Endothelial cell of umbilical vein (primary cell): Measurements from ENCODE around the gene MARK1. TPM values are rescaled to one million over a fixed set of nuclear protein-coding genes. Genes with fewer than 3 reads are reported as not detected.

Experiments
- BruUV-seq: library from RNA; stranded (reverse); fragments of 400-500 nt; replicated peaks from 2 replicates; lab custom pipeline; 2021; lab: Mats Ljungman, UMichigan
- CTCF ChIA-PET: fragments of 300-600, 350-600 bp; sonication (Branson Sonifier 250); formaldehyde crosslinking; loops from one replicate; lab custom pipeline; 2021; ENCODE audit warnings: antibody characterized with exemption, inconsistent platforms; lab: Charles Lee
- POLR2A ChIA-PET: fragments of 300-600, 350-600 bp; sonication (Branson Sonifier 250); formaldehyde crosslinking; loops from one replicate; lab custom pipeline; 2021; ENCODE audit warnings: antibody characterized with exemption, inconsistent platforms; lab: Charles Lee
- DNase-seq: peaks from one replicate; pipeline ENCODE4 v3.0.0-alpha.2; 2011; ENCODE audit warnings: low read depth, low spot score
- FAIRE-seq: peaks from 2 replicates; lab custom pipeline; 2011; peaks lifted over from hg19 to GRCh38; lab: Jason Lieb, UNC
- H2AFZ ChIP-seq: 2 replicates; pipeline ENCODE4 v1.6.0; 2012; ENCODE audit warnings: low read depth, low read length, control low read depth, inconsistent platforms
- H3K27ac ChIP-seq: 2 replicates; pipeline ENCODE4 v1.5.1; 2011; ENCODE audit warnings: low read depth, mild to moderate bottlenecking, control low read depth, low read length, moderate library complexity; ENCODE audit not compliant: insufficient read depth
- H3K27me3 ChIP-seq, 2 experiments: 2 replicates each; pipeline versions ENCODE4 v1.6.0 to v1.6.1; 2011; ENCODE audit warnings: low read length in 2 of 2, mixed read lengths in 1 of 2; ENCODE audit not compliant: control insufficient read depth in 2 of 2, insufficient read depth in 2 of 2
- H3K36me3 ChIP-seq, 2 experiments: 2 replicates in 1 of 2; 3 replicates in 1 of 2; pipeline ENCODE4 v1.5.1; 2011; ENCODE audit warnings: low read length in 2 of 2, mild to moderate bottlenecking in 1 of 2, moderate library complexity in 1 of 2; ENCODE audit not compliant: control insufficient read depth in 2 of 2, insufficient read depth in 2 of 2; ENCODE audit errors: extremely low read depth in 1 of 2
- H3K4me1 ChIP-seq: 3 replicates; pipeline ENCODE4 v1.5.1; 2011; ENCODE audit warnings: mild to moderate bottlenecking, low read length; ENCODE audit not compliant: control insufficient read depth, insufficient read depth; ENCODE audit errors: extremely low read depth
- H3K4me2 ChIP-seq: 2 replicates; pipeline ENCODE4 v1.6.1; 2011; ENCODE audit warnings: low read length, control low read depth, mixed read lengths; ENCODE audit not compliant: insufficient read depth
- H3K4me3 ChIP-seq, 3 experiments: fragments of 200-600 bp in 1 of 3; sonication (generic), shearing (Covaris generic) in 1 of 3; replicated peaks in 1 of 3; 2 replicates each; pipeline ENCODE4 v1.5.1; 2011 to 2016; ENCODE audit warnings: control low read depth in 3 of 3, low read length in 3 of 3, mild to moderate bottlenecking in 2 of 3, inconsistent platforms in 1 of 3, low read depth in 1 of 3, moderate library complexity in 1 of 3; ENCODE audit not compliant: insufficient read depth in 1 of 3
- H3K79me2 ChIP-seq: 2 replicates; pipeline ENCODE4 v1.6.0; 2012; ENCODE audit warnings: low read length, inconsistent platforms; ENCODE audit not compliant: control insufficient read depth, insufficient read depth
- H3K9ac ChIP-seq: replicated peaks from 2 replicates; pipeline ENCODE3; 2011; ENCODE audit warnings: low read length, control low read depth; ENCODE audit not compliant: insufficient read depth; ENCODE audit errors: extremely low read depth
- H3K9me1 ChIP-seq: replicated peaks from 3 replicates; pipeline ENCODE4 v1.6.0; 2011; ENCODE audit warnings: mild to moderate bottlenecking, low read length; ENCODE audit not compliant: control insufficient read depth, insufficient read depth; ENCODE audit errors: extremely low read depth
- H3K9me3 ChIP-seq: replicated peaks from 2 replicates; pipeline ENCODE4 v1.5.1; 2012; ENCODE audit warnings: low read length, inconsistent platforms; ENCODE audit not compliant: control insufficient read depth, insufficient read depth
- H4K20me1 ChIP-seq: replicated peaks from 2 replicates; pipeline ENCODE3; 2011; ENCODE audit warnings: mild to moderate bottlenecking, low read length; ENCODE audit not compliant: control insufficient read depth, insufficient read depth; ENCODE audit errors: extremely low read depth
- CTCF ChIP-seq, 2 donors: IDR thresholded peaks; 1 replicate in 1 of 2; 2 replicates in 1 of 2; pipeline ENCODE4 v1.5.1; 2011; ENCODE audit warnings: low read length in 2 of 2, mild to moderate bottlenecking in 2 of 2, moderate library complexity in 2 of 2, control low read depth in 1 of 2, inconsistent platforms in 1 of 2, low read depth in 1 of 2; ENCODE audit not compliant: insufficient read depth in 1 of 2; ENCODE audit errors: extremely low read depth in 1 of 2
- EZH2 ChIP-seq: IDR thresholded peaks from 2 replicates; pipeline ENCODE4 v1.6.1; 2012; ENCODE audit warnings: borderline replicate concordance, low read depth, mild to moderate bottlenecking, moderate library complexity, low read length, inconsistent platforms; ENCODE audit not compliant: severe bottlenecking
- FOS ChIP-seq: IDR thresholded peaks from 2 replicates; pipeline ENCODE4 v1.6.1; 2011; ENCODE audit warnings: mild to moderate bottlenecking, low read length, moderate library complexity, borderline replicate concordance; ENCODE audit not compliant: insufficient read depth
- GATA2 ChIP-seq: IDR thresholded peaks from 2 replicates; pipeline ENCODE4 v1.7.0; 2011; ENCODE audit warnings: low read depth, mild to moderate bottlenecking, moderate library complexity, mixed read lengths, low read length; ENCODE audit not compliant: insufficient read length, insufficient read depth
- JUN ChIP-seq: IDR thresholded peaks from 2 replicates; pipeline ENCODE4 v1.6.1; 2011; ENCODE audit warnings: borderline replicate concordance, low read depth; ENCODE audit not compliant: insufficient read length, insufficient read depth
- MAX ChIP-seq: IDR thresholded peaks from 2 replicates; pipeline ENCODE4 v1.6.1; 2011; ENCODE audit not compliant: insufficient read depth, insufficient read length
- MYC ChIP-seq: IDR thresholded peaks from one replicate; pipeline ENCODE4 v1.6.1; 2011; ENCODE audit warnings: mild to moderate bottlenecking, low read depth, low read length
- POLR2A ChIP-seq: IDR thresholded peaks from 2 replicates; pipeline ENCODE4 v1.6.1; 2012; ENCODE audit warnings: low read depth, mild to moderate bottlenecking, control low read depth, low read length
- POLR2AphosphoS5 ChIP-seq: IDR thresholded peaks from 2 replicates; pipeline ENCODE4 v1.6.1; 2012; ENCODE audit warnings: low read depth, mild to moderate bottlenecking, control low read depth, low read length, moderate library complexity; ENCODE audit not compliant: insufficient read depth
- dilution Hi-C: fragments of 300-500 bp; cut with MboI; formaldehyde crosslinking; loops from one replicate; pipeline ENCODE4 v1.15.0; 2019; ENCODE audit warnings: low sequenced_read_pairs; ENCODE audit not compliant: extremely low pct_ligation_motif_present
- intact Hi-C: fragments of 100-400 bp; cut with micrococcal nuclease; formaldehyde crosslinking; loops from one replicate; pipeline ENCODE4 v1.10.0; 2022
- polyA plus RNA-seq, 4 experiments: library from polyadenylated mRNA; depleted of rRNA in 3 of 4; stranded (reverse) in 3 of 4; unstranded in 1 of 4; fragments of >200 nt; gene quantifications; 2 replicates each; pipeline versions ENCODE4 v1.2.1 to v1.2.3, GENCODE V29; 2011 to 2012; ENCODE audit warnings: missing spikeins in 1 of 4
- total RNA-seq: library from RNA; stranded (reverse); gene quantifications from 2 replicates; pipeline ENCODE4 v1.2.3, GENCODE V29; 2021

Gene MARK1
- total and polyA plus RNA-seq, 2 donors (not counting 3 experiments of a cell fraction or from before 2014, with no cell fraction given), result 1.2 to 5.5 TPM

GRCh38 chr1:220685879-220686278, 157.9 kb downstream of the MARK1 start:
- intact Hi-C loops (loop anchor here (5.0 to 10.0 kb wide), 2 partner anchors 389 to 501 kb away; no protein-coding TSS in a partner anchor), dilution Hi-C loops (no loop called here)
- ChIA-PET POLR2A (no interaction called here), CTCF (interaction anchor here (1.0 to 1.8 kb wide), 6 partner anchors 17 to 405 kb away, joined by 3 to 18 read pairs (median 6); no protein-coding TSS in a partner anchor)
- FAIRE-seq, result no peak
- no peaks in the 10 kb centered on the region for H4K20me1 ChIP-seq
- BruUV-seq, result no TSS peak
- H3K9me3 ChIP-seq, result no peaks in the 10 kb centered on the region
- no peaks in the 10 kb centered on the region for H3K9me1 ChIP-seq
- no peaks in the 10 kb centered on the region for H3K27me3 ChIP-seq
- no peak overlapping the region for H3K27ac ChIP-seq
- no peak for TF ChIP-seq GATA2
- TF ChIP-seq POLR2AphosphoS5, result no peak
- TF ChIP-seq EZH2, result no peak
- no peak for TF ChIP-seq FOS
- TF ChIP-seq MAX, result no peak
- TF ChIP-seq MYC, result no peak
- TF ChIP-seq CTCF (IDR thresholded peaks at IDR 0.05; ENCODE audit: extremely low read depth in 1 of 2, insufficient read depth in 1 of 2, low read depth in 1 of 2, low read length in 2 of 2), result no peak
- no peak for TF ChIP-seq POLR2A
- no peak for TF ChIP-seq JUN
- H3K4me3 ChIP-seq, result no peak overlapping the region
- no peak for DNase-seq
- H3K9ac ChIP-seq, result no peak overlapping the region
- H3K4me2 ChIP-seq, result no peak overlapping the region
- H2AFZ ChIP-seq, result no peak overlapping the region
- peaks cover 3% of the 10 kb centered on the region for H3K79me2 ChIP-seq
- peaks cover 4% of the 10 kb centered on the region for H3K4me1 ChIP-seq
- H3K36me3 ChIP-seq, result no peaks in the 10 kb centered on the region
